ENCODE measurements around the gene PTPN4. TPM values are rescaled to one million over a fixed set of nuclear protein-coding genes. Genes with fewer than 3 reads are reported as not detected.

Gene PTPN4
- total and polyA plus RNA-seq, 9 of the 15 experiments (the other 6 are each of a cell fraction or from before 2014, with no cell fraction given), result 5.0 to 32.8 (median 27.3) TPM

DNA sequence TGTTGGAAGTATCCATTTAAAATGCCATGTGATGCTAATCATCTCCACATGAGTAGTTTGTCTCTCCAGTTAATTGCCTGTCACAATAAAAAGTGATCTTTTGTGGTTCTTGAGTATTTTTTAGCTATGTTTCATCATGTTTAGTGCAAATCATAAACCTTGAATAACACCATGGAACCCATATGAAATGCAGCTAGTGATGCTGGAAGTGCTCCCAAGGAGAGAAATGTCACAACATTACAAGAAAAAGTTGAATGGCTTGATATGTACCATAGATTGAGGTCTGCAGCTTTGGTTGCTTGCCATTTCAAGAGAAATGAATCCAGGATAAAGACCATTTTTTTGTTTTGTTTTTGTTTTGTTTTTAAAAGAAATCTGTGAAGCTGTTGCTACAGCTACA is 14.3 kb downstream of the PTPN4 start:
- Histone ChIP-seq H3K36me3 (ENCODE audit: control insufficient read depth, insufficient read depth, low read length) (no peaks in the 10 kb centered on the region), H3K79me2 (ENCODE audit: control insufficient read depth, insufficient read depth, low read length) (peaks cover 30% of the 10 kb centered on the region), H3K27me3 (ENCODE audit: control insufficient read depth in 2 of 2, insufficient read depth in 2 of 2, low read length in 2 of 2) (no peaks in the 10 kb centered on the region), H3K9me3 (replicated peaks; ENCODE audit: control insufficient read depth, insufficient read depth, low read depth, low read length) (no peaks in the 10 kb centered on the region), H3K4me2 (ENCODE audit: insufficient read depth, low read length) (no peak overlapping the region), H3K9ac (ENCODE audit: insufficient read depth in 1 of 2, low read depth in 2 of 2, low read length in 2 of 2) (no peak overlapping the region), H3K9me1 (ENCODE audit: control insufficient read depth, insufficient read depth, low read length) (no peaks in the 10 kb centered on the region), H3K4me3 (no peak overlapping the region), H3K4me1 (replicated peaks in 1 of 2; ENCODE audit: control insufficient read depth in 2 of 2, insufficient read depth in 2 of 2, low read length in 2 of 2) (no peaks in the 10 kb centered on the region; a peak in 1 of 5 replicates), H2AFZ (ENCODE audit: low read depth, low read length) (no peak overlapping the region), H3K27ac (ENCODE audit: extremely low read depth, low read depth, low read length) (no peak overlapping the region), H4K20me1 (replicated peaks; ENCODE audit: control insufficient read depth, insufficient read depth, low read length) (no peaks in the 10 kb centered on the region)
- DNase-seq (ENCODE audit: extremely low read depth in 1 of 4, low spot score in 3 of 4) (no peak), FAIRE-seq (no peak), ATAC-seq (no peak)
- CTCF ChIA-PET (ENCODE audit: low intra/inter-chr PET ratio), result no interaction called here
- in situ Hi-C loops (cut with MboI) (no loop called here), intact Hi-C loops (cut with micrococcal nuclease) (no loop called here)
- no TSS peak for BruUV-seq (replicated peaks)
- TF ChIP-seq ZFP30 (CRISPR knock-in tag; IDR thresholded peaks at IDR 0.05; ENCODE audit: borderline replicate concordance) (no peak), ILK (tag; IDR thresholded peaks at IDR 0.05; ENCODE audit: borderline replicate concordance, low read depth) (no peak), KDM5B (IDR thresholded peaks at IDR 0.05; ENCODE audit: insufficient replicate concordance, low read depth, low read length) (no peak), CAMTA2 (CRISPR knock-in tag; conservative IDR thresholded peaks at IDR 0.05) (no peak), DACH1 (IDR thresholded peaks at IDR 0.05; ENCODE audit: partially characterized antibody) (no peak), ZNF41 (CRISPR knock-in tag; conservative IDR thresholded peaks at IDR 0.05) (no peak), STAT5A (IDR thresholded peaks at IDR 0.05; ENCODE audit: borderline replicate concordance, low read length) (no peak), FUS (optimal IDR thresholded peaks at IDR 0.05; ENCODE audit: low read depth, low read length) (no peak), CHD2 (IDR thresholded peaks at IDR 0.05; ENCODE audit: low read depth, low read length) (no peak), TARDBP (IDR thresholded peaks at IDR 0.05) (no peak), FOS (IDR thresholded peaks at IDR 0.05; ENCODE audit: extremely low read depth, insufficient read length) (no peak), PTBP1 (IDR thresholded peaks at IDR 0.05; ENCODE audit: low read depth, low read length) (no peak), SIRT6 (IDR thresholded peaks at IDR 0.05; ENCODE audit: low read depth, low read length) (no peak)
- TF ChIP-seq, protein P1, sequence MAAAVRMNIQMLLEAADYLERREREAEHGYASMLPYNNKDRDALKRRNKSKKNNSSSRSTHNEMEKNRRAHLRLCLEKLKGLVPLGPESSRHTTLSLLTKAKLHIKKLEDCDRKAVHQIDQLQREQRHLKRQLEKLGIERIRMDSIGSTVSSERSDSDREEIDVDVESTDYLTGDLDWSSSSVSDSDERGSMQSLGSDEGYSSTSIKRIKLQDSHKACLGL (CRISPR knock-in tag; IDR thresholded peaks at IDR 0.05; ENCODE audit: borderline replicate concordance, poor library complexity, severe bottlenecking), result no peak
- TF ChIP-seq, protein P2, sequence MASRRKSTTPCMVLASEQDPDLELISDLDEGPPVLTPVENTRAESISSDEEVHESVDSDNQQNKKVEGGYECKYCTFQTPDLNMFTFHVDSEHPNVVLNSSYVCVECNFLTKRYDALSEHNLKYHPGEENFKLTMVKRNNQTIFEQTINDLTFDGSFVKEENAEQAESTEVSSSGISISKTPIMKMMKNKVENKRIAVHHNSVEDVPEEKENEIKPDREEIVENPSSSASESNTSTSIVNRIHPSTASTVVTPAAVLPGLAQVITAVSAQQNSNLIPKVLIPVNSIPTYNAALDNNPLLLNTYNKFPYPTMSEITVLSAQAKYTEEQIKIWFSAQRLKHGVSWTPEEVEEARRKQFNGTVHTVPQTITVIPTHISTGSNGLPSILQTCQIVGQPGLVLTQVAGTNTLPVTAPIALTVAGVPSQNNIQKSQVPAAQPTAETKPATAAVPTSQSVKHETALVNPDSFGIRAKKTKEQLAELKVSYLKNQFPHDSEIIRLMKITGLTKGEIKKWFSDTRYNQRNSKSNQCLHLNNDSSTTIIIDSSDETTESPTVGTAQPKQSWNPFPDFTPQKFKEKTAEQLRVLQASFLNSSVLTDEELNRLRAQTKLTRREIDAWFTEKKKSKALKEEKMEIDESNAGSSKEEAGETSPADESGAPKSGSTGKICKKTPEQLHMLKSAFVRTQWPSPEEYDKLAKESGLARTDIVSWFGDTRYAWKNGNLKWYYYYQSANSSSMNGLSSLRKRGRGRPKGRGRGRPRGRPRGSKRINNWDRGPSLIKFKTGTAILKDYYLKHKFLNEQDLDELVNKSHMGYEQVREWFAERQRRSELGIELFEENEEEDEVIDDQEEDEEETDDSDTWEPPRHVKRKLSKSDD (conservative IDR thresholded peaks at IDR 0.05; ENCODE audit: low read length), result no peak
- TF ChIP-seq, protein P3, sequence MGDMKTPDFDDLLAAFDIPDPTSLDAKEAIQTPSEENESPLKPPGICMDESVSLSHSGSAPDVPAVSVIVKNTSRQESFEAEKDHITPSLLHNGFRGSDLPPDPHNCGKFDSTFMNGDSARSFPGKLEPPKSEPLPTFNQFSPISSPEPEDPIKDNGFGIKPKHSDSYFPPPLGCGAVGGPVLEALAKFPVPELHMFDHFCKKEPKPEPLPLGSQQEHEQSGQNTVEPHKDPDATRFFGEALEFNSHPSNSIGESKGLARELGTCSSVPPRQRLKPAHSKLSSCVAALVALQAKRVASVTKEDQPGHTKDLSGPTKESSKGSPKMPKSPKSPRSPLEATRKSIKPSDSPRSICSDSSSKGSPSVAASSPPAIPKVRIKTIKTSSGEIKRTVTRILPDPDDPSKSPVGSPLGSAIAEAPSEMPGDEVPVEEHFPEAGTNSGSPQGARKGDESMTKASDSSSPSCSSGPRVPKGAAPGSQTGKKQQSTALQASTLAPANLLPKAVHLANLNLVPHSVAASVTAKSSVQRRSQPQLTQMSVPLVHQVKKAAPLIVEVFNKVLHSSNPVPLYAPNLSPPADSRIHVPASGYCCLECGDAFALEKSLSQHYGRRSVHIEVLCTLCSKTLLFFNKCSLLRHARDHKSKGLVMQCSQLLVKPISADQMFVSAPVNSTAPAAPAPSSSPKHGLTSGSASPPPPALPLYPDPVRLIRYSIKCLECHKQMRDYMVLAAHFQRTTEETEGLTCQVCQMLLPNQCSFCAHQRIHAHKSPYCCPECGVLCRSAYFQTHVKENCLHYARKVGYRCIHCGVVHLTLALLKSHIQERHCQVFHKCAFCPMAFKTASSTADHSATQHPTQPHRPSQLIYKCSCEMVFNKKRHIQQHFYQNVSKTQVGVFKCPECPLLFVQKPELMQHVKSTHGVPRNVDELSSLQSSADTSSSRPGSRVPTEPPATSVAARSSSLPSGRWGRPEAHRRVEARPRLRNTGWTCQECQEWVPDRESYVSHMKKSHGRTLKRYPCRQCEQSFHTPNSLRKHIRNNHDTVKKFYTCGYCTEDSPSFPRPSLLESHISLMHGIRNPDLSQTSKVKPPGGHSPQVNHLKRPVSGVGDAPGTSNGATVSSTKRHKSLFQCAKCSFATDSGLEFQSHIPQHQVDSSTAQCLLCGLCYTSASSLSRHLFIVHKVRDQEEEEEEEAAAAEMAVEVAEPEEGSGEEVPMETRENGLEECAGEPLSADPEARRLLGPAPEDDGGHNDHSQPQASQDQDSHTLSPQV (IDR thresholded peaks at IDR 0.05), result no peak
- POLR2A ChIA-PET, result interaction anchor here (1.1 to 1.9 kb wide), 3 partner anchors 9 to 14 kb away, joined by 5 to 6 read pairs (median 6); partner anchors contain the start of gene PTPN4

All from K562 (cell line).